GM10266 (cell line): ENCODE results near the gene PIK3R4.

Experiments
- DNase-seq: peaks from one replicate; pipeline ENCODE4 v3.0.0; 2012; ENCODE audit errors: extremely low spot score
- CTCF ChIP-seq: IDR thresholded peaks from 2 replicates; pipeline ENCODE4 v1.5.1; 2012; ENCODE audit warnings: mild to moderate bottlenecking, low read depth; ENCODE audit not compliant: control insufficient read depth, insufficient read depth; ENCODE audit errors: missing control alignments

Gene PIK3R4

GRCh38 chr3:130729154-130729553 lies 17.5 kb downstream of the PIK3R4 start:
- no peak for DNase-seq
- no peak for TF ChIP-seq CTCF

GRCh38 chr3:130728037-130728436 lies 18.6 kb downstream of the PIK3R4 start:
- no peak for DNase-seq
- no peak for TF ChIP-seq CTCF

GRCh38 chr3:130725746-130726145 lies 20.9 kb downstream of the PIK3R4 start:
- TF ChIP-seq CTCF, result no peak
- no peak for DNase-seq

- no peak for DNase-seq
- no peak for TF ChIP-seq CTCF
Observed at GRCh38 chr3:130715616-130716015, 31.0 kb downstream of the PIK3R4 start.

- DNase-seq, result no peak
- no peak for TF ChIP-seq CTCF
Observed at GRCh38 chr3:130712718-130713423, 33.8 kb downstream of the PIK3R4 start.

GRCh38 chr3:130711565-130712324 lies 34.9 kb downstream of the PIK3R4 start:
- TF ChIP-seq CTCF, result no peak
- DNase-seq, result no peak

- TF ChIP-seq CTCF, result no peak
- no peak for DNase-seq
Observed at GRCh38 chr3:130709671-130710070, 37.0 kb downstream of the PIK3R4 start.
